Measurements from ENCODE around the gene ADCY10. TPM values are rescaled to one million over a fixed set of nuclear protein-coding genes. Genes with fewer than 3 reads are reported as not detected.
"Not testable (repeated sequence)": the region's sequence is repeated elsewhere in the genome, so short reads cannot be mapped to it uniquely, and the experiment has no call there.

Gene ADCY10
- polyA plus RNA-seq, 1 donor, result 0.18 TPM

- DNase-seq (ENCODE audit: low read depth), result no peak
Observed at GRCh38 chr1:167882376-167882775, 31.6 kb downstream of the ADCY10 start.

GRCh38 chr1:167881786-167882185, 32.1 kb downstream of the ADCY10 start:
- DNase-seq (ENCODE audit: low read depth), result no peak

- DNase-seq (ENCODE audit: low read depth), result no peak
Observed at GRCh38 chr1:167881069-167881468, 32.9 kb downstream of the ADCY10 start.

- DNase-seq (ENCODE audit: low read depth), result no peak
Observed at GRCh38 chr1:167880580-167881021, 33.3 kb downstream of the ADCY10 start.

- DNase-seq (ENCODE audit: low read depth), result no peak
Observed at GRCh38 chr1:167879508-167879907, 34.4 kb downstream of the ADCY10 start.

GRCh38 chr1:167878372-167879160, 35.4 kb downstream of the ADCY10 start:
- DNase-seq (ENCODE audit: low read depth), result no peak

- no peak for DNase-seq (ENCODE audit: low read depth)
Observed at GRCh38 chr1:167876597-167877175, 37.2 kb downstream of the ADCY10 start.

GRCh38 chr1:167871331-167871730, 42.6 kb downstream of the ADCY10 start:
- no peak for DNase-seq (ENCODE audit: low read depth)

- DNase-seq (ENCODE audit: low read depth), result not testable (repeated sequence)
Observed at GRCh38 chr1:167869157-167870001, 44.6 kb downstream of the ADCY10 start.

- DNase-seq (ENCODE audit: low read depth), result not testable (repeated sequence)
Observed at GRCh38 chr1:167866739-167867414, 47.1 kb downstream of the ADCY10 start.

GRCh38 chr1:167866326-167866725, 47.6 kb downstream of the ADCY10 start:
- not testable (repeated sequence) for DNase-seq (ENCODE audit: low read depth)

GRCh38 chr1:167865804-167866308, 48.1 kb downstream of the ADCY10 start:
- not testable (repeated sequence) for DNase-seq (ENCODE audit: low read depth)

- not testable (repeated sequence) for DNase-seq (ENCODE audit: low read depth)
Observed at GRCh38 chr1:167865193-167865592, 48.7 kb downstream of the ADCY10 start.

GRCh38 chr1:167864392-167865032, 49.4 kb downstream of the ADCY10 start:
- DNase-seq (ENCODE audit: low read depth), result no peak

- no peak for DNase-seq (ENCODE audit: low read depth)
Observed at GRCh38 chr1:167863921-167864279, 50.0 kb downstream of the ADCY10 start.

GRCh38 chr1:167863191-167863920, 50.6 kb downstream of the ADCY10 start:
- DNase-seq (ENCODE audit: low read depth), result not testable (repeated sequence)

- no peak for DNase-seq (ENCODE audit: low read depth)
Observed at GRCh38 chr1:167862432-167863076, 51.4 kb downstream of the ADCY10 start.

- no peak for DNase-seq (ENCODE audit: low read depth)
Observed at GRCh38 chr1:167861664-167862381, 52.1 kb downstream of the ADCY10 start.
